A673 (cell line): ENCODE data around the gene ZNF892. TPM values are rescaled to one million over a fixed set of nuclear protein-coding genes. Genes with fewer than 3 reads are reported as not detected.

Experiments used
- BruUV-seq: library from RNA; stranded (reverse); fragments of 400-500 nt; replicated peaks from 2 replicates; lab custom pipeline; 2021; lab: Mats Ljungman, UMichigan
- CTCF ChIA-PET: fragments of 300-600 bp; sonication (Branson Sonifier 250); formaldehyde crosslinking; loops from one replicate; lab custom pipeline; 2022; ENCODE audit warnings: antibody characterized with exemption; lab: Charles Lee
- POLR2A ChIA-PET: fragments of 300-600 bp; sonication (Branson Sonifier 250); formaldehyde crosslinking; loops from one replicate; lab custom pipeline; 2022; ENCODE audit warnings: antibody characterized with exemption; ENCODE audit not compliant: low non-redundant PET; lab: Charles Lee
- DNase-seq: peaks from one replicate; pipeline ENCODE4 v3.0.0-alpha.2; 2015; ENCODE audit warnings: low spot score
- H3K27ac ChIP-seq: fragments of 200-600 bp; sonication (generic); 2 replicates; pipeline ENCODE4 v1.5.1; 2016; ENCODE audit warnings: mixed run types, low read depth, mild to moderate bottlenecking, mixed read lengths, antibody characterized with exemption, low read length; ENCODE audit not compliant: poor library complexity, severe bottlenecking
- H3K27me3 ChIP-seq: fragments of 200-600 bp; sonication (generic); replicated peaks from 2 replicates; pipeline ENCODE4 v1.6.1; 2017; ENCODE audit warnings: mixed run types, low read depth, mild to moderate bottlenecking, mixed read lengths, antibody characterized with exemption, low read length; ENCODE audit not compliant: insufficient read depth, poor library complexity
- H3K36me3 ChIP-seq: fragments of 200-600 bp; sonication (generic); 2 replicates; pipeline ENCODE4 v1.6.1; 2016; ENCODE audit warnings: mixed run types, mild to moderate bottlenecking, mixed read lengths, antibody characterized with exemption, low read length; ENCODE audit not compliant: insufficient read depth, poor library complexity, severe bottlenecking
- H3K4me1 ChIP-seq: fragments of 200-600 bp; sonication (generic); 2 replicates; pipeline ENCODE4 v1.6.1; 2017; ENCODE audit warnings: mixed run types, mild to moderate bottlenecking, mixed read lengths, antibody characterized with exemption, low read length; ENCODE audit not compliant: insufficient read depth, poor library complexity, severe bottlenecking
- H3K4me3 ChIP-seq: fragments of 200-600 bp; sonication (generic); 2 replicates; pipeline ENCODE4 v1.5.1; 2016; ENCODE audit warnings: low read depth, mixed run types, mild to moderate bottlenecking, mixed read lengths, low read length; ENCODE audit not compliant: poor library complexity, severe bottlenecking
- H3K9me3 ChIP-seq: fragments of 200-600 bp; sonication (generic); 2 replicates; pipeline ENCODE4 v1.6.1; 2016; ENCODE audit warnings: mixed run types, low read depth, mild to moderate bottlenecking, mixed read lengths, antibody characterized with exemption, low read length; ENCODE audit not compliant: poor library complexity, severe bottlenecking
- EZH2 ChIP-seq: fragments of 200-600 bp; sonication (generic); IDR thresholded peaks from 2 replicates; pipeline ENCODE4 v1.6.1; 2017; ENCODE audit warnings: borderline replicate concordance, low read depth, mild to moderate bottlenecking, mixed read lengths, antibody characterized with exemption, low read length; ENCODE audit not compliant: poor library complexity, severe bottlenecking
- intact Hi-C: fragments of 100-400 bp; cut with micrococcal nuclease; formaldehyde crosslinking; loops from one replicate; pipeline ENCODE4 v1.10.0; 2022; ENCODE audit not compliant: unreplicated experiment
- total RNA-seq: library from RNA; stranded (reverse); gene quantifications from 2 replicates; pipeline ENCODE4 v1.2.3, GENCODE V29; 2021
- TF ChIP-seq, protein P1 (sequence below): fragments of 300-800, 200-600 bp; sonication (generic); conservative IDR thresholded peaks from 2 replicates; pipeline ENCODE4 v1.5.1; 2017; ENCODE audit warnings: low read depth, mild to moderate bottlenecking, antibody characterized with exemption, low read length, moderate library complexity, mixed read lengths

Gene ZNF892
- total RNA-seq, 1 experiment from 2014 or later: 7.2 TPM

- H3K9me3 ChIP-seq: no peaks in the 10 kb centered on the region
Measured at GRCh38 chr2:95234816-95235215, 27.5 kb downstream of the ZNF892 start.

DNA sequence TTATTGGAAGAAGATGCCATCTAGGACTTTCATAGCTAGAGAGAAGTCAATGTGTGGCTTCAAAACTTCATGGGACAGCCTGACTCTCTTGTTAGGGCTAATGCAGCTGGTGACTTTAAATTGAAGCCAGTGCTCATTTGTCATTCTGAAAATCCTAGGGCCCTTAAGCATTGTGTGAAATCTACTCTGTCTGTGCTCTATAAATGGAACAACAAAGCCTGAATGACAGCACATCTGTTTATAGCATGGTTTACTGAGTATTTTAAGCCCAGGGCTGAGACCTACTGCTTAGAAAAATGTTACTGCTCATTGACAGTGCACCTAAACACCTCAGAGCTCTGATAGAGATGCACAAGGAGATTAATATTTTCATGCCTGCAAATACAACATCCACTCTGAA, 30.8 kb downstream of the ZNF892 start:
- no peaks in the 10 kb centered on the region for H3K4me1 ChIP-seq
- no peak for DNase-seq
- H3K9me3 ChIP-seq: peaks cover 11% of the 10 kb centered on the region
- H3K4me3 ChIP-seq: no peak overlapping the region
- H3K27me3 ChIP-seq: no peaks in the 10 kb centered on the region
- no TSS peak for BruUV-seq
- POLR2A ChIA-PET: no interaction called here
- H3K27ac ChIP-seq: no peak overlapping the region
- TF ChIP-seq, protein P1, sequence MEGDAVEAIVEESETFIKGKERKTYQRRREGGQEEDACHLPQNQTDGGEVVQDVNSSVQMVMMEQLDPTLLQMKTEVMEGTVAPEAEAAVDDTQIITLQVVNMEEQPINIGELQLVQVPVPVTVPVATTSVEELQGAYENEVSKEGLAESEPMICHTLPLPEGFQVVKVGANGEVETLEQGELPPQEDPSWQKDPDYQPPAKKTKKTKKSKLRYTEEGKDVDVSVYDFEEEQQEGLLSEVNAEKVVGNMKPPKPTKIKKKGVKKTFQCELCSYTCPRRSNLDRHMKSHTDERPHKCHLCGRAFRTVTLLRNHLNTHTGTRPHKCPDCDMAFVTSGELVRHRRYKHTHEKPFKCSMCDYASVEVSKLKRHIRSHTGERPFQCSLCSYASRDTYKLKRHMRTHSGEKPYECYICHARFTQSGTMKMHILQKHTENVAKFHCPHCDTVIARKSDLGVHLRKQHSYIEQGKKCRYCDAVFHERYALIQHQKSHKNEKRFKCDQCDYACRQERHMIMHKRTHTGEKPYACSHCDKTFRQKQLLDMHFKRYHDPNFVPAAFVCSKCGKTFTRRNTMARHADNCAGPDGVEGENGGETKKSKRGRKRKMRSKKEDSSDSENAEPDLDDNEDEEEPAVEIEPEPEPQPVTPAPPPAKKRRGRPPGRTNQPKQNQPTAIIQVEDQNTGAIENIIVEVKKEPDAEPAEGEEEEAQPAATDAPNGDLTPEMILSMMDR: no peak
- CTCF ChIA-PET: no interaction called here
- intact Hi-C loops: no loop called here
- H3K36me3 ChIP-seq: no peaks in the 10 kb centered on the region

More at GRCh38 chr2:95234816-95235215, 27.5 kb downstream of the ZNF892 start:
- no TSS peak for BruUV-seq
- DNase-seq: no peak
- H3K4me1 ChIP-seq: no peaks in the 10 kb centered on the region
- POLR2A ChIA-PET: no interaction called here
- TF ChIP-seq, protein P1: no peak
- no peak for TF ChIP-seq EZH2
- intact Hi-C loops: no loop called here
- no peaks in the 10 kb centered on the region for H3K36me3 ChIP-seq
- H3K4me3 ChIP-seq: no peak overlapping the region
- no peak overlapping the region for H3K27ac ChIP-seq
- CTCF ChIA-PET: no interaction called here
- H3K27me3 ChIP-seq: no peaks in the 10 kb centered on the region

GRCh38 chr2:95240091-95240490, 32.8 kb downstream of the ZNF892 start:
- TF ChIP-seq EZH2: no peak
- TF ChIP-seq, protein P1: no peak
- no peaks in the 10 kb centered on the region for H3K4me1 ChIP-seq
- intact Hi-C loops: no loop called here
- no peaks in the 10 kb centered on the region for H3K36me3 ChIP-seq
- ChIA-PET POLR2A (no interaction called here), CTCF (no interaction called here)
- DNase-seq: no peak
- no peak overlapping the region for H3K27ac ChIP-seq
- H3K27me3 ChIP-seq: no peaks in the 10 kb centered on the region
- H3K4me3 ChIP-seq: no peak overlapping the region
- H3K9me3 ChIP-seq: peaks cover 11% of the 10 kb centered on the region
- no TSS peak for BruUV-seq
